NOMO-1 treated with dmso at 0.1 percent for 144 hours (cell line): ENCODE results near the gene NXPH2.
"Not testable (repeated sequence)": the region's sequence is repeated elsewhere in the genome, so short reads cannot be mapped to it uniquely, and the experiment has no call there.

Experiments
- DNase-seq: peaks from one replicate; lab custom pipeline; 2025; ENCODE audit not compliant: unreplicated experiment; lab: John Stamatoyannopoulos, UW

Gene NXPH2

DNA sequence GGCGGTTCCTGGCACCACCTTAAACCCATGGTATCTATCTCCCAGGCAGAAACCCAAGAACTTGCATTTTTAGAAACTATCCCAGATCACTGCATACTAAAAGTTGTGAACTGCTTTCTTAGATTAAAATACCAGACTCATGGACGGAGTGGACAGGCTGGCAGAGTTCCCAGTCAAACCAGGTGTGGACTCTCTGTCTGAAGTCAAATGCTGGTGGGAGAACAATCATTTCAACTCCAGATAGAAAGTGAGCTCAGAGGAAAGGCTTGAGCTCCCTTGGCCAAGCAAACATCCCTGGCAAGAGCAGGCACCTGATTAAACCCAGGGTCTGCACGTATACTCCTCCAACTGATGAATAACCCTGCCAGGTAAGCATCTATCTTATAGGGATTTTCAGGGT lies 19.5 kb downstream of the NXPH2 start:
- DNase-seq, result no peak

- no peak for DNase-seq
Observed at GRCh38 chr2:138757384-138757783, 22.8 kb downstream of the NXPH2 start.

DNA sequence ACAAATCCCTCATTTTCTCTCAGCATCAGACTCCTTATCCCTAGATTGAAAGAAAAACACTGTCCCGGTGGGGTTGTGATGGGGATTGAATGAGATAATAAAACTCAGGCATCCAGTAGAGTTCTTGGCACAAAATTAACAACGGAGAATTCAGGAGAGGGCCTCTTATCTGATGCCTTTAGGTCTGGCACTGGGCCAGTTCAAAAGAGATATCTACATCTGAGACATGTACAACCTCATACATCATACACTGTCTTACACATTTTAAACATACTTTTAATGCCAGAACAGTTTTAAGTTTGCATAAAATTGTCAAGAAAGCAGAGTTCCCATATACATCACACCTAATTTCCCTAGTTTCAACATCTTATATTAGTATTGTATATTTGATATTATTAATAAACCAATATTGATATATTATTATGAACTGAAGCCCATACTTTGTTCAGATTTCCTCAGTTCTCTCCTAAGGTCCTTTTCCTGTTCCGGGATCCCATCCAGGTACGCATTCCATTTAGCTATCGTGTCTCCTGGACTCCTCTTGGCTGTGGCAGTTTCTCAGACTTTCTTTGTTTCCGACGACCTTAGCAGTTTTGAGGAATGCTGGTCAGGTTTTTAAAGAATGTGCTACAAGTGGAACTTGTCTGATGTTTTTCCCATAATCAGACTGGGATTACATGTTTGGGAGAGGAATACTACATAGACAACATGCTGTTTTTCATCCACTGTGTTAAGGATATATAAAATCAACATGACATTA lies 27.8 kb downstream of the NXPH2 start:
- DNase-seq, result no peak

GRCh38 chr2:138744713-138745112 lies 35.5 kb downstream of the NXPH2 start:
- no peak for DNase-seq

DNA sequence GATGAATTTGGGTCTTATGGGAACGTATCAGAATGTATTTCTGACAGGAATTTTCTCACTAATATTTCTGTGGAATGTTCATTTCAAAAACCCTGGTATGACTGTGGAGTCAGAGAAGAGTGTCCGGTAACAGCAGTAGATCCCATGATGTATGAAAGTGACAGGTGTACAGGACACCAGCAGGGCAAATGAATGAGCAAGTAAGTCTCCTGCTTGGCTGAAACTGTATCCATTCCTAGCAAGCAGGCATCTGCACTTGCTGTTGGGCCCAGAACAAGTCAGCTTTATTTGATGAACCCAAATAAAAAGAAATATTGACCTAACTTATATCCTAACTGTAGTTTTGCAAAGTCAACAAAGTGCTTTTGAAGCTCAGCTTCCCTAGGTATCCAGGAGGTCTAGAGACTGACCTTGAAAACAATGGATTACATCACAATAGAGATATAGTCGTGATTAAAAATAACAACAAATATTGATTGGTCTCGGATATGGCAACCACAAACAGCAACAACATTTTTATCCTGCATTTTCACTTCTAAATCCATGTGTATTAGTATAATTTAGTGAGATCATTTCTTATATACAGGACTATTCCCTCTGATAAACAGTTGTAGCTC lies 37.6 kb downstream of the NXPH2 start:
- no peak for DNase-seq

- no peak for DNase-seq
Observed at GRCh38 chr2:138741851-138742250, 38.3 kb downstream of the NXPH2 start.

DNA sequence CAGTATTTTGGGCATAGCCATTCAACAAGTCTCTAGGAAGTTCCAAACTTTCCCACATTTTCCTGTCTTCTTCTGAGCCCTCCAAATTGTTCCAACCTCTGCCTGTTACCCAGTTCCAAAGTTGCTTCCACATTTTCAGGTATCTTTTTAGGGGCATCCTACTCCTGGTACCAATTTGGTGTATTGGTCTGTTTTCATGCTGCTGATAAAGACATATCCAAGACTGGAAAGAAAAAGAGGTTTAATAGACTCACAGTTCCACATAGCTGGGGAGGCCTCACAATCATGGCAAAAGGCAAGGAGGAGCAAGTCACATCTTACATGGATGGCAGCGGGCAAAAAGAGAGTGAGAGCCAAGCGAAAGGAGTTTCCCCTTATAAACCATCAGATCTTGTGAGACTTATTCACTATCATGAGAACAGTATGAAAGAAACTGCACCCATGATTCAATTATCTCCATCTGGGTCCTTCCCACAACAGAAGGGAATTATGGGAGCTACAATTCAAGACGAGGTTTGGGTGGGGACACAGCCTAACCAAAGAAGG lies 43.1 kb downstream of the NXPH2 start:
- not testable (repeated sequence) for DNase-seq

DNA sequence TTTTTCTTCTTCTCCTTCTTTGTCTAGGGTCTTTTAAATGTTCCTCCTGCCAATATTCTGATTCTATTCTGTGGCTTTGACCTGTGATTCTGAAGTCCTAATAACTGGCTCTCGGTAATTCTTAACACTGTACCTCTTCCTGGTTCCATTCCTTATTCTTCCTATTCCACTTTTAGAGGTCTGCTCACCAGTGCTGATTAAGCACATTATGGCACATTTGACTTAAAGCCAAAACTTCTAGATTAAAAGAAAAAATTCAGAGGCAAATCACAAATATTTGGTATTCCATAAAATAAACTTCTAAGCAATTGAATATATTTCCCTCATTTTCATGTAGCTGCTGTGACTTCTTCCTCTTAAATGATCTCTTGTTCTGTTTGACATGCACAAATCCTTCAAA lies 47.5 kb downstream of the NXPH2 start:
- no peak for DNase-seq

DNA sequence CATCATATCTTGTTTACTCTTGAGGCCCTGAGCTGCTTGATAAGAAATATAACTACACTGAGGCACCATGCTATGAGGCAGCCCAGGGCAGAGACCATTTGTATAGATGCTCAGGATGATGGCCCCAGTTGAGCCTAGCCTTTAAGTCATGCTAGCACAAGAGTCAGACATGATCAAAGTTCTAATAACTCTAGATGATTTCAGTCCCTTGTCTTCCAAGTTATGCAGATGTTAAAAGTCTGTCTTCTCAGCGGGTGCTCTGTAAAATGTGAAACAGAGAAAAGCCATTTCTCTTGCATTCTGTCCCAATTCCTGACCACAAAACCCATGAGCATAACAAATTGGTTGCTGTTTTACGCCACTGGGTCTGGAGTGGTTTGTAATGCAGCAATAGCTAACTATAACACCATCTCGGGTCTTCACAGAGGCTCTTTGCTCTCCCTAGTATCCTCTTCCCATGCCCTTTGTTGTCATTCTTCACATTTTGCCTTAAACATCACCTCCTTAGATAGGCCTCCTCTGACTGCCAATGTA lies 49.6 kb downstream of the NXPH2 start:
- no peak for DNase-seq

- DNase-seq, result no peak
Observed at GRCh38 chr2:138727956-138728355, 52.2 kb downstream of the NXPH2 start.

- DNase-seq, result no peak
Observed at GRCh38 chr2:138726681-138727080, 53.5 kb downstream of the NXPH2 start.

GRCh38 chr2:138724729-138725459 lies 55.3 kb downstream of the NXPH2 start:
- DNase-seq, result no peak

- no peak for DNase-seq
Observed at GRCh38 chr2:138724327-138724726, 55.9 kb downstream of the NXPH2 start.

DNA sequence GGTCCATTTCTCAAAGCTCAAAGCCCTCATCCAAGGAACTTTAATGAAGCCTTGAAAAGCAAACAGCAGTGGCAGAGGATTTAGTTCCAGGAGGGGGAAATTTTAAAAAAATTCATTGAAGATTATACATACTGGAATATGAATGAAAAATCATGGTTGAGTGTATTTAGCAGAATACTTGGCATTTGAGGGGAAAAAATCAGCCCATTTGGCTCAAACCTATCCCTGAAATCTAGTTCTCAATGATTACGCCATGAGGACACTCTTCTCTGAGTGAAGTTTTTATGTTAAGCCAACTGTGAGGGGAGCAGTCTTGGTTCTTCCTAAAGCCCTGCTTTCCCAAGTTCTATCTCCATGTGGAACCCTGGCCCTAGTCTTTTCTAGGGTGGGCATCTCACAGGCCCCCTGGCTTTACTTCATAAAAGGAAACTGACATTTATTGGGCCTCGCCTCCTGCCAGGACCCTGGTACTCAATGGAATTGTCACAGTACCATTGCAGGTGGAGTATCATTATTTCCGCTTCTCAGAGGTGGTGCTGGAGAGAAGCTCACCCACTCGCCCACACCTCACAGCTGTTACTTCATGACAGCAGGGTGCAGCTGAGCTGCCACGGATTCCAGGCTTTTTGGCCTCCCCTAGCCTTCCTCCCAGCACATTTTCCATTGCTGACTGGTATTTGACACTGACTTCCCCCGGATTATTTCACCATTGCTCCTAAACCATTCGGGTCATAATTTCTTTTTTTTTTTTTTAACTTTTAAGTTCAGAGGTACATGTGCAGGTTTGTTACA lies 56.8 kb downstream of the NXPH2 start:
- DNase-seq, result no peak

GRCh38 chr2:138722316-138722715 lies 57.9 kb downstream of the NXPH2 start:
- DNase-seq, result no peak

GRCh38 chr2:138720035-138720838 lies 60.0 kb downstream of the NXPH2 start:
- DNase-seq, result no peak

- DNase-seq, result no peak
Observed at GRCh38 chr2:138718405-138718804, 61.8 kb downstream of the NXPH2 start.

DNA sequence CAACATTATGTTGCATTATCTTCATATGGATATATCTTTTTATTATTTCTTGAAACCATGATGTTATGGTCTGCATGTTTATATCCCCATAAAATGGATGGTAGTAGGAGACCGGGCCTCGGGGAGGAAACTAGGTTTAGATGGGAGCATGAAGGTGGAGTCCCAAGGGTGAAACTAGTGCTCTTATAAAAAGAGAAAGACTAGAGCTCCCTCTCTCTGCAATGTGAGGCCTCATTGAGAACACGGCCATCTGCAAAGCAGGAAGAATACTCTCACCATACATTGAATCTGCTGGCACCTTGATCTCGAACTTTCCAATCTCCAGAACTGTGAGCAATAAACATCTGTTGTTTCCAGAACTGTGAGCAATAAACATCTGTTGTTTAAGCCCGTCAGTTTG lies 64.0 kb downstream of the NXPH2 start:
- DNase-seq, result no peak

DNA sequence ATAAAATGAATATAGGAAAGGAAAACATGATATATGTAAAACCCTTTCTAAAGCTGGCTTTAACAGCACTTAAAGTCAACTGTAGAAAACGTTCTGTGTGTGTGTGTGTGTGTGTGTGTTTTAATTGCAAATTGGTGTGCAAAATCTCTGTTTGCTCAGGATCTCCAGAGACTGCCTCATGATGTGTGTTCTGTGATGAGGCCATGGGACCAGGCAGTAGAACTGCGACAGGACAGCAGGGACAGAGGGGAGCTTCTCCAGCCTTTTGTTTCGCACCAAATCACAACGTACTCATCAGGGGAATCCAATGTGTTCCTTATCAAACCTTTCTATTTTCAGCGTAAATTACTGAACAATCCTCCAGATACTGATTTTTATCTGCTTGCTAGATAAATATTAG lies 66.7 kb downstream of the NXPH2 start:
- DNase-seq, result no peak

DNA sequence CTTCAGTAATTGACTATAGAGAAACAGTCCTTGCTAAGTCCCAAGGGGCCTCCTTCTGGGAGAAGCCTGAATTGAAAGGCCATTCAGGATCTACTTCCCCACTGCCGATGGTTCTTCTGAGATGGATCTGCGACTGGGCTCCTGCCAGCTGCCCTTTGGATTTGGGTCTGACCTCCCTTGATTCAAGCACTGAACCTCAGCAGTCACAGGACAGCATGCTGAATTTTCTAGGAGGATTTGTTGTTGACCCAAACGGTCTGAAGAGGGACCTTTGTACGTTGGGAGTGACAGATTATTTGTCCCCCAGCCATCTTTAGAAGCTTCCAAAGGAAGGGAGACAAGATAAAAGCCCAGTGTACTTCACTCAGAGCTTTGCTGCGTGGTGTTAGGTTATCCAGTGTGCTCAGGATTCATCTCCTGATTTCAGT lies 67.1 kb downstream of the NXPH2 start:
- DNase-seq, result no peak
